ENCODE data around the gene OR10V1. TPM values are rescaled to one million over a fixed set of nuclear protein-coding genes. Genes with fewer than 3 reads are reported as not detected.
"Not testable (repeated sequence)": the region's sequence is repeated elsewhere in the genome, so short reads cannot be mapped to it uniquely, and the experiment has no call there.

Gene OR10V1
- total and polyA plus RNA-seq, 3 donors from 2014 or later: 0.39 TPM; not detected in 2

- Histone ChIP-seq H3K9me3 (no peaks in the 10 kb centered on the region), H3K4me1 (no peaks in the 10 kb centered on the region), H3K27ac (no peak overlapping the region), H3K36me3 (ENCODE audit: low read depth, missing control alignments) (no peaks in the 10 kb centered on the region), H3K27me3 (no peaks in the 10 kb centered on the region), H3K4me3 (no peak overlapping the region)
- 39 to 50% methylated on average over 1 of the region's 1 CpG for WGBS, 2 donors
- intact Hi-C loops (cut with DNase I; ENCODE audit: low total_unique reads): no loop called here
- TF ChIP-seq CTCF (IDR thresholded peaks at IDR 0.05) (no peak), POLR2A (IDR thresholded peaks at IDR 0.05) (no peak)
- no peak for DNase-seq
These were observed 6.3 kb downstream of the OR10V1 start for GRCh38 chr11:59707371-59707770.

GRCh38 chr11:59706518-59707285, 6.9 kb downstream of the OR10V1 start:
- Histone ChIP-seq H3K36me3 (ENCODE audit: low read depth, missing control alignments) (no peaks in the 10 kb centered on the region), H3K9me3 (no peaks in the 10 kb centered on the region), H3K27ac (no peak overlapping the region), H3K27me3 (no peaks in the 10 kb centered on the region), H3K4me3 (no peak overlapping the region), H3K4me1 (no peaks in the 10 kb centered on the region)
- no peak for DNase-seq
- intact Hi-C loops (cut with DNase I; ENCODE audit: low total_unique reads): no loop called here
- TF ChIP-seq POLR2A (IDR thresholded peaks at IDR 0.05) (no peak), CTCF (IDR thresholded peaks at IDR 0.05) (no peak)
- WGBS, 2 donors: 66 to 75% methylated on average over 5 of the region's 5 CpGs

GRCh38 chr11:59705294-59705693, 8.4 kb downstream of the OR10V1 start:
- H3K27ac ChIP-seq: no peak overlapping the region
- TF ChIP-seq POLR2A (IDR thresholded peaks at IDR 0.05) (no peak), CTCF (IDR thresholded peaks at IDR 0.05) (no peak)
- no peaks in the 10 kb centered on the region for H3K27me3 ChIP-seq
- H3K9me3 ChIP-seq: no peaks in the 10 kb centered on the region
- intact Hi-C loops (cut with DNase I; ENCODE audit: low total_unique reads): no loop called here
- H3K36me3 ChIP-seq (ENCODE audit: low read depth, missing control alignments): no peaks in the 10 kb centered on the region
- no peak for DNase-seq
- WGBS, 2 donors: 95 to 96% methylated on average over 6 of the region's 6 CpGs
- no peaks in the 10 kb centered on the region for H3K4me1 ChIP-seq
- no peak overlapping the region for H3K4me3 ChIP-seq

GRCh38 chr11:59703515-59703914, 10.1 kb downstream of the OR10V1 start:
- DNase-seq; intact Hi-C loops (cut with DNase I; ENCODE audit: low total_unique reads); H3K27me3 ChIP-seq; H3K4me3 ChIP-seq; H3K36me3 ChIP-seq (ENCODE audit: low read depth, missing control alignments); H3K4me1 ChIP-seq; H3K9me3 ChIP-seq; H3K27ac ChIP-seq: not testable (repeated sequence)
- WGBS, 2 donors: 85 to 86% methylated on average over 1 of the region's 1 CpG

- H3K27me3 ChIP-seq; intact Hi-C loops (cut with DNase I; ENCODE audit: low total_unique reads); H3K36me3 ChIP-seq (ENCODE audit: low read depth, missing control alignments); H3K27ac ChIP-seq; DNase-seq; H3K9me3 ChIP-seq; H3K4me1 ChIP-seq; H3K4me3 ChIP-seq: not testable (repeated sequence)
- WGBS, 2 donors: 41 to 73% methylated on average over 4 to 5 of the region's 5 CpGs
These were observed 13.5 kb downstream of the OR10V1 start for GRCh38 chr11:59700157-59700556.

- intact Hi-C loops (cut with DNase I; ENCODE audit: low total_unique reads): no loop called here
- no peak for DNase-seq
- Histone ChIP-seq H3K27ac (no peak overlapping the region), H3K4me1 (no peaks in the 10 kb centered on the region), H3K27me3 (no peaks in the 10 kb centered on the region), H3K9me3 (no peaks in the 10 kb centered on the region), H3K4me3 (no peak overlapping the region), H3K36me3 (ENCODE audit: low read depth, missing control alignments) (no peaks in the 10 kb centered on the region)
- TF ChIP-seq POLR2A (IDR thresholded peaks at IDR 0.05) (no peak), CTCF (IDR thresholded peaks at IDR 0.05) (no peak)
These were observed 15.1 kb downstream of the OR10V1 start for GRCh38 chr11:59698506-59698905.

Measured in testis (tissue), 3 donors.